Neural crest cell (in vitro differentiated cells): Measurements from ENCODE around the gene NEK7. TPM values are rescaled to one million over a fixed set of nuclear protein-coding genes. Genes with fewer than 3 reads are reported as not detected.

Experiments used
- DNase-seq: peaks from one replicate; pipeline ENCODE4 v3.0.0; 2021; ENCODE audit warnings: low read depth, mixed read lengths, low spot score
- H3K27ac Mint-ChIP-seq: one replicate; pipeline ENCODE4 v1.8.0; 2021; ENCODE audit warnings: mild to moderate bottlenecking, mixed read lengths; ENCODE audit not compliant: unreplicated experiment
- H3K27me3 Mint-ChIP-seq: 2 replicates; pipeline ENCODE4 v1.8.0; 2021; ENCODE audit warnings: low read depth, mild to moderate bottlenecking, mixed read lengths
- H3K36me3 Mint-ChIP-seq: 2 replicates; pipeline ENCODE4 v1.8.0; 2021; ENCODE audit warnings: low read depth, mild to moderate bottlenecking, mixed read lengths
- H3K4me1 Mint-ChIP-seq: 2 replicates; pipeline ENCODE4 v1.8.0; 2021; ENCODE audit warnings: mixed read lengths
- H3K4me3 Mint-ChIP-seq: one replicate; pipeline ENCODE4 v1.8.0; 2021; ENCODE audit warnings: mild to moderate bottlenecking, mixed read lengths
- H3K9me3 Mint-ChIP-seq: 2 replicates; pipeline ENCODE4 v1.8.0; 2021; ENCODE audit warnings: mixed read lengths
- CTCF ChIP-seq: fragments of 200-600 bp; sonication (generic); conservative IDR thresholded peaks from 2 replicates; pipeline ENCODE4 v1.5.0; 2021; ENCODE audit warnings: antibody characterized with exemption, mild to moderate bottlenecking
- total RNA-seq: library from RNA; stranded (reverse); gene quantifications from 2 replicates; pipeline ENCODE4 v1.2.1, GENCODE V29; 2021

The NEK7 gene
- total RNA-seq, 1 donor from 2014 or later, result 12.5 TPM

- H3K36me3 Mint-ChIP-seq, result no peaks in the 10 kb centered on the region
- H3K4me1 Mint-ChIP-seq, result peaks cover 28% of the 10 kb centered on the region
- H3K27me3 Mint-ChIP-seq, result no peaks in the 10 kb centered on the region
- H3K4me3 Mint-ChIP-seq, result no peak overlapping the region
- H3K27ac Mint-ChIP-seq, result no peak overlapping the region
- no peak for DNase-seq
- TF ChIP-seq CTCF, result no peak
- H3K9me3 Mint-ChIP-seq, result no peaks in the 10 kb centered on the region
Observed at GRCh38 chr1:198199105-198199504, 42.3 kb downstream of the NEK7 start.

GRCh38 chr1:198201956-198202784 lies 45.4 kb downstream of the NEK7 start:
- TF ChIP-seq CTCF, result no peak
- H3K27ac Mint-ChIP-seq, result peak overlapping the region; percentile 58
- no peaks in the 10 kb centered on the region for H3K27me3 Mint-ChIP-seq
- no peaks in the 10 kb centered on the region for H3K36me3 Mint-ChIP-seq
- no peak for DNase-seq
- peaks cover 37% of the 10 kb centered on the region for H3K4me1 Mint-ChIP-seq
- no peaks in the 10 kb centered on the region for H3K9me3 Mint-ChIP-seq
- H3K4me3 Mint-ChIP-seq, result no peak overlapping the region

DNA sequence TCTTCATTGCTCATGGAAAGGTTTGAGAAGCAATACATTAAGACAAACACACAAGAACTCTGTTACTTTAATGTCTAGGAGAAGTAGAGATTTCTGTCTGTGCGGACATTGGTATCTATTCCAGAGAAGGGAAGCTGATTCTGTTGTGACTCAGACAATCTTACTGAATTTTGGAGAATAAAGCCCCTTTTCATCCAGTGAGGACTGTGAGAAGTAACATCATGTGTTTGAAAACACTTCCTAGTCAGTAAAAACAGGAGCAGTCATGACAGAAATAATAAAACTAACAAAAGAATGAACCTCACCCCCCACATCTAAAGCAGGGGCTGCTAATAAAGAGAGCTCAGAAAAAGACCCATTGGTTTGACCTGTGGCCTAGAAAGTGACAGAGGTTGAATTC lies 46.6 kb downstream of the NEK7 start:
- Mint-ChIP-seq H3K27me3 (no peaks in the 10 kb centered on the region), H3K27ac (peak overlapping the region; percentile 36), H3K36me3 (no peaks in the 10 kb centered on the region), H3K4me3 (peak overlapping the region; percentile 13), H3K4me1 (peaks cover 37% of the 10 kb centered on the region), H3K9me3 (no peaks in the 10 kb centered on the region)
- no peak for TF ChIP-seq CTCF
- DNase-seq, result no peak

GRCh38 chr1:198205016-198205684 lies 48.4 kb downstream of the NEK7 start:
- no peak for TF ChIP-seq CTCF
- DNase-seq, result no peak
- Mint-ChIP-seq H3K4me1 (peaks cover 37% of the 10 kb centered on the region), H3K9me3 (no peaks in the 10 kb centered on the region), H3K4me3 (no peak overlapping the region), H3K36me3 (no peaks in the 10 kb centered on the region), H3K27me3 (no peaks in the 10 kb centered on the region), H3K27ac (no peak overlapping the region)

GRCh38 chr1:198206292-198206691 lies 49.5 kb downstream of the NEK7 start:
- no peak overlapping the region for H3K27ac Mint-ChIP-seq
- H3K4me1 Mint-ChIP-seq, result peaks cover 32% of the 10 kb centered on the region
- TF ChIP-seq CTCF, result peak; percentile 16
- H3K36me3 Mint-ChIP-seq, result no peaks in the 10 kb centered on the region
- H3K4me3 Mint-ChIP-seq, result no peak overlapping the region
- DNase-seq, result no peak
- no peaks in the 10 kb centered on the region for H3K27me3 Mint-ChIP-seq
- H3K9me3 Mint-ChIP-seq, result no peaks in the 10 kb centered on the region
